ENCODE results near the gene NQO2.

DNA sequence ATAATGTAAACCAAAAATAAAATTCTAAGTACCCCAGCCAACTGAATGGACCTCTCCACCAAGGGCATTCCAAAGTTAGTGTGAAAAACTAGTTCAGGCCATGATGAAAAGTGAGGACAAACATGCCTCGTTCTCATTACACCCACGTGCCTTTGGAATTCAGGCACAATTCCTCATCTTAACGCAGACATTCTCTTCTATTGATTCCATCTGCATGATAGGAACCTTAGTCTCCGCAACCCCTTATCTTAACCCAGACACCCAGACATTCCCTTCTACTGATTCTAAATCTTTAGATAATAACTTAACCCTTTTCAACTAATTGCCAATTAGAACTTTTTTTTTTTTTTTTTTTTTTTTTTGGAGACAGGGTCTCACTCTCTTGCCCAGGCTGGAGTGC lies 20.8 kb upstream of the NQO2 start:
- TF ChIP-seq, protein P1, sequence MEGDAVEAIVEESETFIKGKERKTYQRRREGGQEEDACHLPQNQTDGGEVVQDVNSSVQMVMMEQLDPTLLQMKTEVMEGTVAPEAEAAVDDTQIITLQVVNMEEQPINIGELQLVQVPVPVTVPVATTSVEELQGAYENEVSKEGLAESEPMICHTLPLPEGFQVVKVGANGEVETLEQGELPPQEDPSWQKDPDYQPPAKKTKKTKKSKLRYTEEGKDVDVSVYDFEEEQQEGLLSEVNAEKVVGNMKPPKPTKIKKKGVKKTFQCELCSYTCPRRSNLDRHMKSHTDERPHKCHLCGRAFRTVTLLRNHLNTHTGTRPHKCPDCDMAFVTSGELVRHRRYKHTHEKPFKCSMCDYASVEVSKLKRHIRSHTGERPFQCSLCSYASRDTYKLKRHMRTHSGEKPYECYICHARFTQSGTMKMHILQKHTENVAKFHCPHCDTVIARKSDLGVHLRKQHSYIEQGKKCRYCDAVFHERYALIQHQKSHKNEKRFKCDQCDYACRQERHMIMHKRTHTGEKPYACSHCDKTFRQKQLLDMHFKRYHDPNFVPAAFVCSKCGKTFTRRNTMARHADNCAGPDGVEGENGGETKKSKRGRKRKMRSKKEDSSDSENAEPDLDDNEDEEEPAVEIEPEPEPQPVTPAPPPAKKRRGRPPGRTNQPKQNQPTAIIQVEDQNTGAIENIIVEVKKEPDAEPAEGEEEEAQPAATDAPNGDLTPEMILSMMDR (IDR thresholded peaks at IDR 0.05) = no peak
- no peak for TF ChIP-seq EP300 (IDR thresholded peaks at IDR 0.05)

Measured in ovary (tissue), 3 donors.